ENCODE results near the gene FHIT. TPM values are rescaled to one million over a fixed set of nuclear protein-coding genes. Genes with fewer than 3 reads are reported as not detected.

The FHIT gene
- total RNA-seq, 1 experiment from 2014 or later = 3.6 TPM

GRCh38 chr3:60555686-60556354 lies 695.4 kb downstream of the FHIT start:
- Histone ChIP-seq H3K36me3 (ENCODE audit: low read depth, low read length) (no peaks in the 10 kb centered on the region), H4K20me1 (ENCODE audit: low read length) (no peaks in the 10 kb centered on the region), H3F3A (ENCODE audit: low read length, unreplicated experiment) (no peaks in the 10 kb centered on the region), H3K4me2 (ENCODE audit: low read length) (no peak overlapping the region), H3K4me3 (ENCODE audit: low read length) (no peak overlapping the region), H3K9me3 (ENCODE audit: low read length) (no peaks in the 10 kb centered on the region), H3K4me1 (ENCODE audit: insufficient read depth, low read length) (peaks cover 9% of the 10 kb centered on the region), H3K79me2 (ENCODE audit: low read length) (no peaks in the 10 kb centered on the region), H3K9ac (ENCODE audit: low read length) (no peak overlapping the region), H3K27me3 (ENCODE audit: low read length) (no peaks in the 10 kb centered on the region), H3K9me2 (replicated peaks; ENCODE audit: low read length) (no peaks in the 10 kb centered on the region), H3K27ac (ENCODE audit: low read length) (no peak overlapping the region), H2AFZ (ENCODE audit: low read length) (no peak overlapping the region)
- no TSS peak for BruUV-seq (replicated peaks)
- CTCF ChIA-PET = interaction anchor here (0.6 kb wide), 1 partner anchor 369 kb away, joined by 4 read pairs; no protein-coding TSS in a partner anchor
- DNase-seq (peak; percentile 65), ATAC-seq (peak; percentile 92)
- POLR2A ChIA-PET (ENCODE audit: unreplicated experiment) = no interaction called here
- TF ChIP-seq CTCF (conservative IDR thresholded peaks at IDR 0.05; ENCODE audit: low read depth, low read length) = no peak
- intact Hi-C loops (cut with micrococcal nuclease) = loop anchor here (1.0 kb wide), 1 partner anchor 81 kb away; no protein-coding TSS in a partner anchor

- intact Hi-C loops (cut with micrococcal nuclease) = no loop called here
- H3K36me3 ChIP-seq (ENCODE audit: low read depth, low read length) = no peaks in the 10 kb centered on the region
- ATAC-seq (no peak), DNase-seq (no peak)
- H4K20me1 ChIP-seq (ENCODE audit: low read length) = no peaks in the 10 kb centered on the region
- 0 out of 2 replicates have a peak, but pooled peaks cover 4% of the 10 kb centered on the region for H3K9me3 ChIP-seq (ENCODE audit: low read length)
- H3K9me2 ChIP-seq (replicated peaks; ENCODE audit: low read length) = no peaks in the 10 kb centered on the region
- POLR2A ChIA-PET (ENCODE audit: unreplicated experiment) = no interaction called here
- no peak overlapping the region for H3K4me3 ChIP-seq (ENCODE audit: low read length)
- no peaks in the 10 kb centered on the region for H3F3A ChIP-seq (ENCODE audit: low read length, unreplicated experiment)
- H3K27me3 ChIP-seq (ENCODE audit: low read length) = no peaks in the 10 kb centered on the region
- H3K4me1 ChIP-seq (ENCODE audit: insufficient read depth, low read length) = peaks cover 9% of the 10 kb centered on the region
- H3K9ac ChIP-seq (ENCODE audit: low read length) = no peak overlapping the region
- TF ChIP-seq CTCF (conservative IDR thresholded peaks at IDR 0.05; ENCODE audit: low read depth, low read length) (no peak), EZH2 (IDR thresholded peaks at IDR 0.05; ENCODE audit: low read length, unreplicated experiment) (no peak)
- no TSS peak for BruUV-seq (replicated peaks)
- CTCF ChIA-PET = no interaction called here
- H3K27ac ChIP-seq (ENCODE audit: low read length) = no peak overlapping the region
- H3K79me2 ChIP-seq (ENCODE audit: low read length) = no peaks in the 10 kb centered on the region
- no peak overlapping the region for H3K4me2 ChIP-seq (ENCODE audit: low read length)
- no peak overlapping the region for H2AFZ ChIP-seq (ENCODE audit: low read length)
Observed at GRCh38 chr3:60553144-60553543, 698.1 kb downstream of the FHIT start.

- ChIA-PET CTCF (no interaction called here), POLR2A (ENCODE audit: unreplicated experiment) (no interaction called here)
- Histone ChIP-seq H4K20me1 (ENCODE audit: low read length) (no peaks in the 10 kb centered on the region), H3K4me2 (ENCODE audit: low read length) (no peak overlapping the region), H3K79me2 (ENCODE audit: low read length) (no peaks in the 10 kb centered on the region), H3K36me3 (ENCODE audit: low read depth, low read length) (no peaks in the 10 kb centered on the region), H3K4me3 (ENCODE audit: low read length) (no peak overlapping the region), H2AFZ (ENCODE audit: low read length) (no peak overlapping the region), H3K9me2 (replicated peaks; ENCODE audit: low read length) (no peaks in the 10 kb centered on the region), H3K9me3 (ENCODE audit: low read length) (0 out of 2 replicates have a peak, but pooled peaks cover 4% of the 10 kb centered on the region), H3K4me1 (ENCODE audit: insufficient read depth, low read length) (peaks cover 9% of the 10 kb centered on the region), H3K27me3 (ENCODE audit: low read length) (no peaks in the 10 kb centered on the region), H3K27ac (ENCODE audit: low read length) (no peak overlapping the region), H3K9ac (ENCODE audit: low read length) (no peak overlapping the region), H3F3A (ENCODE audit: low read length, unreplicated experiment) (no peaks in the 10 kb centered on the region)
- DNase-seq (no peak), ATAC-seq (no peak)
- BruUV-seq (replicated peaks) = no TSS peak
- TF ChIP-seq EZH2phosphoT487 (IDR thresholded peaks at IDR 0.05; ENCODE audit: borderline replicate concordance, low read length) (no peak), EZH2 (IDR thresholded peaks at IDR 0.05; ENCODE audit: low read length, unreplicated experiment) (no peak), CTCF (conservative IDR thresholded peaks at IDR 0.05; ENCODE audit: low read depth, low read length) (no peak)
- intact Hi-C loops (cut with micrococcal nuclease) = no loop called here
Observed at GRCh38 chr3:60552581-60552980, 698.7 kb downstream of the FHIT start.

All from PC-3 (cell line).